Endodermal cell (in vitro differentiated cells): ENCODE results near the gene ZMIZ1. TPM values are rescaled to one million over a fixed set of nuclear protein-coding genes. Genes with fewer than 3 reads are reported as not detected.

ENCODE experiments used
- DNase-seq: peaks from one replicate; pipeline ENCODE4 v3.0.0-alpha.2; 2017
- H3K27ac ChIP-seq: 2 replicates; pipeline ENCODE4 v1.5.1; 2013; ENCODE audit warnings: mild to moderate bottlenecking, low read depth, low read length, moderate library complexity
- H3K27me3 ChIP-seq: 2 replicates; pipeline ENCODE4 v1.6.1; 2013; ENCODE audit warnings: mild to moderate bottlenecking, low read length, moderate library complexity; ENCODE audit not compliant: insufficient read depth, control insufficient read depth, poor library complexity, severe bottlenecking
- H3K36me3 ChIP-seq: 2 replicates; pipeline ENCODE4 v1.7.0; 2013; ENCODE audit warnings: mild to moderate bottlenecking, low read length, moderate library complexity; ENCODE audit not compliant: control insufficient read depth, insufficient read depth
- H3K4me1 ChIP-seq: one replicate; pipeline ENCODE4 v1.7.0; 2013; ENCODE audit warnings: low read length; ENCODE audit not compliant: control insufficient read depth, insufficient read depth
- H3K4me3 ChIP-seq: 2 replicates; pipeline ENCODE4 v1.5.1; 2013; ENCODE audit warnings: mild to moderate bottlenecking, low read length, moderate library complexity
- H3K9ac ChIP-seq: 2 replicates; pipeline ENCODE4 v1.6.1; 2013; ENCODE audit warnings: mild to moderate bottlenecking, low read length, moderate library complexity; ENCODE audit not compliant: poor library complexity, severe bottlenecking; ENCODE audit errors: extremely low read depth
- H3K9me3 ChIP-seq: 2 replicates; pipeline ENCODE4 v1.6.1; 2013; ENCODE audit warnings: mild to moderate bottlenecking, low read length, moderate library complexity; ENCODE audit not compliant: control insufficient read depth
- H3K27ac Mint-ChIP-seq: 2 replicates; pipeline ENCODE4 v1.8.0; 2020; ENCODE audit warnings: mixed read lengths
- H3K27me3 Mint-ChIP-seq: 2 replicates; pipeline ENCODE4 v1.8.0; 2021; ENCODE audit warnings: mild to moderate bottlenecking, mixed read lengths; ENCODE audit not compliant: insufficient read depth
- H3K36me3 Mint-ChIP-seq: 2 replicates; pipeline ENCODE4 v1.8.0; 2020; ENCODE audit warnings: low read depth, mixed read lengths
- H3K4me1 Mint-ChIP-seq: 2 replicates; pipeline ENCODE4 v1.8.0; 2020; ENCODE audit warnings: mixed read lengths
- H3K4me3 Mint-ChIP-seq: 2 replicates; pipeline ENCODE4 v1.8.0; 2020; ENCODE audit warnings: mild to moderate bottlenecking, moderate library complexity, mixed read lengths
- H3K9me3 Mint-ChIP-seq: 2 replicates; pipeline ENCODE4 v1.8.0; 2020; ENCODE audit warnings: mild to moderate bottlenecking, mixed read lengths
- CTCF ChIP-seq: fragments of 200-600 bp; sonication (generic); conservative IDR thresholded peaks from 2 replicates; pipeline ENCODE4 v1.5.0; 2021; ENCODE audit warnings: antibody characterized with exemption, mild to moderate bottlenecking
- WGBS, 2 experiments: methylation state at CpG; one replicate each; pipeline versions ENCODE4 v1.1.5 to v1.1.7; 2013; ENCODE audit warnings: missing lambda C conversion rate in 2 of 2, mixed read lengths in 1 of 2; ENCODE audit not compliant: insufficient coverage in 1 of 2, insufficient read length in 1 of 2; 5-methylcytosine and 5-hydroxymethylcytosine counted together
- total RNA-seq, 2 donors: library from RNA; stranded (reverse); fragmentation: NEBNext Ultra II Directional in 1 of 2; extraction: Animal tissue kit (Norgen Biotek cat#: 25700) in 1 of 2; gene quantifications; 2 replicates in 1 of 2; 3 replicates in 1 of 2; pipeline ENCODE4 v1.2.1, GENCODE V29; 2021

ZMIZ1 gene
- total RNA-seq, 2 donors from 2014 or later, result 65.3 to 67.5 TPM

- peaks cover 6% of the 10 kb centered on the region for H3K36me3 Mint-ChIP-seq
- DNase-seq, result peak; percentile 60
- no peaks in the 10 kb centered on the region for H3K9me3 ChIP-seq
- peaks cover 52% of the 10 kb centered on the region for H3K4me1 Mint-ChIP-seq
- H3K9me3 Mint-ChIP-seq, result no peaks in the 10 kb centered on the region
- no peak overlapping the region for H3K9ac ChIP-seq
- peaks cover 22% of the 10 kb centered on the region for H3K27me3 Mint-ChIP-seq
- H3K4me3 Mint-ChIP-seq, result peak overlapping the region; percentile 54
- peaks cover 40% of the 10 kb centered on the region for H3K4me1 ChIP-seq
- no peaks in the 10 kb centered on the region for H3K27me3 ChIP-seq
- peak overlapping the region; percentile 76 for H3K4me3 ChIP-seq
- no peak for TF ChIP-seq CTCF
- 54 to 76% methylated on average over 2 to 5 of the region's 5 CpGs for WGBS, 2 experiments
- H3K36me3 ChIP-seq, result no peaks in the 10 kb centered on the region
- no peak overlapping the region for H3K27ac ChIP-seq
- no peak overlapping the region for H3K27ac Mint-ChIP-seq
Measured at GRCh38 chr10:79241629-79241989, 172.8 kb downstream of the ZMIZ1 start.

- Histone ChIP-seq H3K36me3 (no peaks in the 10 kb centered on the region), H3K27ac (peak overlapping the region; percentile 53), H3K4me3 (peak overlapping the region; percentile 76), H3K9me3 (no peaks in the 10 kb centered on the region), H3K9ac (no peak overlapping the region), H3K27me3 (no peaks in the 10 kb centered on the region), H3K4me1 (peaks cover 35% of the 10 kb centered on the region)
- no peak for TF ChIP-seq CTCF
- peaks cover 22% of the 10 kb centered on the region for H3K27me3 Mint-ChIP-seq
- peaks cover 47% of the 10 kb centered on the region for H3K4me1 Mint-ChIP-seq
- no peak overlapping the region for H3K27ac Mint-ChIP-seq
- H3K4me3 Mint-ChIP-seq, result peak overlapping the region; percentile 54
- peaks cover 6% of the 10 kb centered on the region for H3K36me3 Mint-ChIP-seq
- DNase-seq, result peak; percentile 82
- 3 to 8% methylated on average over 17 to 27 of the region's 36 CpGs for WGBS, 2 experiments
- H3K9me3 Mint-ChIP-seq, result no peaks in the 10 kb centered on the region
Measured at GRCh38 chr10:79241990-79242619, 173.3 kb downstream of the ZMIZ1 start.

- peak; percentile 86 for DNase-seq
- 0% methylated on average over 7 to 57 of the region's 60 CpGs for WGBS, 2 experiments
- Mint-ChIP-seq H3K36me3 (peaks cover 6% of the 10 kb centered on the region), H3K27me3 (peaks cover 22% of the 10 kb centered on the region), H3K9me3 (no peaks in the 10 kb centered on the region), H3K4me3 (peak overlapping the region; percentile 54), H3K27ac (no peak overlapping the region), H3K4me1 (peaks cover 41% of the 10 kb centered on the region)
- Histone ChIP-seq H3K4me1 (peaks cover 31% of the 10 kb centered on the region), H3K9ac (peak overlapping the region; percentile 20), H3K9me3 (no peaks in the 10 kb centered on the region), H3K27ac (peak overlapping the region; percentile 63), H3K36me3 (no peaks in the 10 kb centered on the region), H3K27me3 (no peaks in the 10 kb centered on the region), H3K4me3 (peak overlapping the region; percentile 76)
- no peak for TF ChIP-seq CTCF
Measured at GRCh38 chr10:79242620-79243152, 173.9 kb downstream of the ZMIZ1 start.
